Measurements from ENCODE around the gene USP7. TPM values are rescaled to one million over a fixed set of nuclear protein-coding genes. Genes with fewer than 3 reads are reported as not detected.

The USP7 gene
- total and polyA plus RNA-seq, 7 experiments from 2014 or later, result 8.9 to 261 (median 176) TPM

GRCh38 chr16:8946544-8946943, 17.2 kb downstream of the USP7 start:
- intact Hi-C loops (cut with micrococcal nuclease), result loop anchor here in 1 of 2 donors (2.0 kb wide), 1 partner anchor 14 kb away; no protein-coding TSS in a partner anchor
- no peak overlapping the region for H3K27ac ChIP-seq (ENCODE audit: low read depth, low read length)
- H3K36me3 ChIP-seq (ENCODE audit: control insufficient read depth in 2 of 3, insufficient read depth in 3 of 3, low read length in 3 of 3), result no peaks in the 10 kb centered on the region
- Mint-ChIP-seq H3K27ac (peak overlapping the region in 3 of 9 donors; percentile 37 to 76 (median 76)), H3K27me3 (no peaks in the 10 kb centered on the region), H3K9me3 (no peaks in the 10 kb centered on the region), H3K4me1 (peaks cover 78 to 98% (median 95%) of the 10 kb centered on the region in 7 donors), H3K4me3 (peak overlapping the region in 9 of 10 donors; percentile 39 to 81 (median 69)), H3K36me3 (no peaks in the 10 kb centered on the region)
- H3K4me3 ChIP-seq (ENCODE audit: low read length), result no peak overlapping the region
- peaks cover 76 to 78% of the 10 kb centered on the region in 2 donors for H3K4me1 ChIP-seq (ENCODE audit: control insufficient read depth in 2 of 2, insufficient read depth in 2 of 2, low read length in 2 of 2)
- no peaks in the 10 kb centered on the region for H3K9me3 ChIP-seq (ENCODE audit: control insufficient read depth in 2 of 3, low read length in 3 of 3)
- no peak for DNase-seq
- ChIA-PET CTCF (no interaction called here), POLR2A (no interaction called here)
- H3K27me3 ChIP-seq (ENCODE audit: control insufficient read depth in 2 of 2, insufficient read depth in 2 of 2, low read length in 2 of 2), result no peaks in the 10 kb centered on the region
- ATAC-seq, result no peak

- DNase-seq (no peak), ATAC-seq (no peak)
- peak overlapping the region in 7 of 9 donors; percentile 26 to 84 (median 51) for H3K27ac Mint-ChIP-seq
- POLR2A ChIA-PET, result interaction anchor here (0.6 to 1.0 kb wide), 3 partner anchors 12 to 164 kb away, joined by 3 to 4 read pairs (median 3); partner anchors contain the start of gene HAPSTR1
- H3K9me3 Mint-ChIP-seq, result no peaks in the 10 kb centered on the region
- H3K4me1 Mint-ChIP-seq, result peaks cover 71 to 98% (median 95%) of the 10 kb centered on the region in 7 donors
- Histone ChIP-seq H3K4me3 (ENCODE audit: low read length) (no peak overlapping the region), H3K9me3 (ENCODE audit: control insufficient read depth in 2 of 3, low read length in 3 of 3) (no peaks in the 10 kb centered on the region), H3K27ac (ENCODE audit: low read depth, low read length) (no peak overlapping the region), H3K4me1 (ENCODE audit: control insufficient read depth in 2 of 2, insufficient read depth in 2 of 2, low read length in 2 of 2) (peaks cover 70 to 73% of the 10 kb centered on the region in 2 donors), H3K36me3 (ENCODE audit: control insufficient read depth in 2 of 3, insufficient read depth in 3 of 3, low read length in 3 of 3) (no peaks in the 10 kb centered on the region), H3K27me3 (ENCODE audit: control insufficient read depth in 2 of 2, insufficient read depth in 2 of 2, low read length in 2 of 2) (no peaks in the 10 kb centered on the region)
- CTCF ChIA-PET, result interaction anchor here (0.6 to 1.2 kb wide), 2 partner anchors 9 to 14 kb away, joined by 3 to 4 read pairs; no protein-coding TSS in a partner anchor
- H3K27me3 Mint-ChIP-seq, result no peaks in the 10 kb centered on the region
- intact Hi-C loops (cut with micrococcal nuclease), result loop anchor here (2.0 kb wide), 1 partner anchor 15 kb away; no protein-coding TSS in a partner anchor
- peak overlapping the region; percentile 21 to 81 (median 70) for H3K4me3 Mint-ChIP-seq
- H3K36me3 Mint-ChIP-seq, result peaks cover 0 to 3% (median 0%) of the 10 kb centered on the region in 5 donors
These were observed 17.9 kb downstream of the USP7 start for GRCh38 chr16:8945626-8946296.

- H3K9me3 Mint-ChIP-seq, result no peaks in the 10 kb centered on the region
- no peaks in the 10 kb centered on the region for H3K27me3 ChIP-seq (ENCODE audit: control insufficient read depth in 2 of 2, insufficient read depth in 2 of 2, low read length in 2 of 2)
- no peak overlapping the region for H3K4me3 ChIP-seq (ENCODE audit: low read length)
- H3K36me3 Mint-ChIP-seq, result peaks cover 0 to 3% (median 0%) of the 10 kb centered on the region in 5 donors
- no peaks in the 10 kb centered on the region for H3K27me3 Mint-ChIP-seq
- H3K36me3 ChIP-seq (ENCODE audit: control insufficient read depth in 2 of 3, insufficient read depth in 3 of 3, low read length in 3 of 3), result no peaks in the 10 kb centered on the region
- ChIA-PET POLR2A (no interaction called here), CTCF (interaction anchor here (0.6 kb wide), 2 partner anchors 21 to 391 kb away, joined by 3 read pairs; no protein-coding TSS in a partner anchor)
- peaks cover 71 to 100% (median 97%) of the 10 kb centered on the region in 7 donors for H3K4me1 Mint-ChIP-seq
- H3K9me3 ChIP-seq (ENCODE audit: control insufficient read depth in 2 of 3, low read length in 3 of 3), result no peaks in the 10 kb centered on the region
- ATAC-seq, result peak; percentile 53
- peak overlapping the region; percentile 68 to 82 (median 75) for H3K4me3 Mint-ChIP-seq
- no peak for DNase-seq
- H3K4me1 ChIP-seq (ENCODE audit: control insufficient read depth in 2 of 2, insufficient read depth in 2 of 2, low read length in 2 of 2), result peaks cover 60 to 73% of the 10 kb centered on the region in 2 donors
- intact Hi-C loops (cut with micrococcal nuclease), result loop anchor here in 1 of 2 donors (2.0 kb wide), 1 partner anchor 17 kb away; no protein-coding TSS in a partner anchor
- H3K27ac Mint-ChIP-seq, result peak overlapping the region; percentile 28 to 82 (median 69)
- H3K27ac ChIP-seq (ENCODE audit: low read depth, low read length), result no peak overlapping the region
These were observed 19.5 kb downstream of the USP7 start for GRCh38 chr16:8943966-8944759.

GRCh38 chr16:8943001-8943763, 20.5 kb downstream of the USP7 start:
- Mint-ChIP-seq H3K27ac (peak overlapping the region in 6 of 9 donors; percentile 1 to 69 (median 46)), H3K36me3 (peaks cover 0 to 3% (median 0%) of the 10 kb centered on the region in 5 donors), H3K4me1 (peaks cover 67 to 100% (median 97%) of the 10 kb centered on the region in 7 donors), H3K4me3 (peak overlapping the region in 8 of 10 donors; percentile 8 to 77 (median 39)), H3K9me3 (no peaks in the 10 kb centered on the region), H3K27me3 (no peaks in the 10 kb centered on the region)
- Histone ChIP-seq H3K4me1 (ENCODE audit: control insufficient read depth in 2 of 2, insufficient read depth in 2 of 2, low read length in 2 of 2) (peaks cover 51 to 72% of the 10 kb centered on the region in 2 donors), H3K4me3 (ENCODE audit: low read length) (no peak overlapping the region), H3K9me3 (ENCODE audit: control insufficient read depth in 2 of 3, low read length in 3 of 3) (no peaks in the 10 kb centered on the region), H3K27me3 (ENCODE audit: control insufficient read depth in 2 of 2, insufficient read depth in 2 of 2, low read length in 2 of 2) (no peaks in the 10 kb centered on the region), H3K36me3 (ENCODE audit: control insufficient read depth in 2 of 3, insufficient read depth in 3 of 3, low read length in 3 of 3) (no peaks in the 10 kb centered on the region), H3K27ac (ENCODE audit: low read depth, low read length) (no peak overlapping the region)
- CTCF ChIA-PET, result no interaction called here
- ATAC-seq, result no peak
- intact Hi-C loops (cut with micrococcal nuclease), result no loop called here
- no peak for DNase-seq
- POLR2A ChIA-PET, result interaction anchor here (1.3 kb wide), 1 partner anchor 18 kb away, joined by 6 read pairs; no protein-coding TSS in a partner anchor

- DNase-seq, result no peak
- Histone ChIP-seq H3K27me3 (ENCODE audit: control insufficient read depth in 2 of 2, insufficient read depth in 2 of 2, low read length in 2 of 2) (no peaks in the 10 kb centered on the region), H3K27ac (ENCODE audit: low read depth, low read length) (no peak overlapping the region), H3K36me3 (ENCODE audit: control insufficient read depth in 2 of 3, insufficient read depth in 3 of 3, low read length in 3 of 3) (no peaks in the 10 kb centered on the region), H3K4me3 (ENCODE audit: low read length) (no peak overlapping the region), H3K4me1 (ENCODE audit: control insufficient read depth in 2 of 2, insufficient read depth in 2 of 2, low read length in 2 of 2) (peaks cover 51 to 67% of the 10 kb centered on the region in 2 donors), H3K9me3 (ENCODE audit: control insufficient read depth in 2 of 3, low read length in 3 of 3) (no peaks in the 10 kb centered on the region)
- Mint-ChIP-seq H3K27ac (peak overlapping the region in 5 of 9 donors; percentile 4 to 87 (median 72)), H3K4me1 (peaks cover 72 to 100% (median 95%) of the 10 kb centered on the region in 7 donors), H3K4me3 (peak overlapping the region in 5 of 10 donors; percentile 21 to 75 (median 53)), H3K36me3 (peaks cover 0 to 3% (median 0%) of the 10 kb centered on the region in 5 donors), H3K9me3 (no peaks in the 10 kb centered on the region), H3K27me3 (no peaks in the 10 kb centered on the region)
- intact Hi-C loops (cut with micrococcal nuclease), result no loop called here
- ChIA-PET CTCF (no interaction called here), POLR2A (interaction anchor here (1.3 kb wide), 1 partner anchor 20 kb away, joined by 6 read pairs; no protein-coding TSS in a partner anchor)
- ATAC-seq, result peak; percentile 60
These were observed 21.9 kb downstream of the USP7 start for GRCh38 chr16:8941718-8942344.
